Ishikawa (cell line): ENCODE results near the gene EDN2.

Experiments
- CEBPB ChIP-seq: IDR thresholded peaks from 2 replicates; pipeline ENCODE4 v1.6.1; 2012
- CREB1 ChIP-seq: IDR thresholded peaks from 2 replicates; pipeline ENCODE4 v1.6.1; 2012; ENCODE audit warnings: low read depth
- EGR1 ChIP-seq: IDR thresholded peaks from 2 replicates; pipeline ENCODE4 v1.6.1; 2012
- EP300 ChIP-seq: IDR thresholded peaks from 2 replicates; pipeline ENCODE4 v1.6.1; 2012; ENCODE audit warnings: borderline replicate concordance
- FOXM1 ChIP-seq: IDR thresholded peaks from 2 replicates; pipeline ENCODE4 v1.6.1; 2012; ENCODE audit warnings: low read depth, borderline replicate concordance
- MAX ChIP-seq: IDR thresholded peaks from 2 replicates; pipeline ENCODE4 v1.6.1; 2012
- NFIC ChIP-seq: IDR thresholded peaks from 2 replicates; pipeline ENCODE4 v1.6.1; 2012
- REST ChIP-seq: IDR thresholded peaks from 2 replicates; pipeline ENCODE4 v1.6.1; 2012; ENCODE audit warnings: low read depth, mild to moderate bottlenecking
- TAF1 ChIP-seq: IDR thresholded peaks from 2 replicates; pipeline ENCODE4 v1.6.1; 2012; ENCODE audit warnings: low read depth, mild to moderate bottlenecking
- TCF12 ChIP-seq: IDR thresholded peaks from 2 replicates; pipeline ENCODE4 v1.6.1; 2012; ENCODE audit warnings: low read depth
- TEAD4 ChIP-seq: IDR thresholded peaks from 2 replicates; pipeline ENCODE4 v1.6.1; 2012
- YY1 ChIP-seq: IDR thresholded peaks from 2 replicates; pipeline ENCODE4 v1.6.1; 2012; ENCODE audit warnings: low read depth
- TF ChIP-seq, protein P1 (sequence below): IDR thresholded peaks from 2 replicates; pipeline ENCODE4 v1.6.1; 2012

The EDN2 gene

DNA sequence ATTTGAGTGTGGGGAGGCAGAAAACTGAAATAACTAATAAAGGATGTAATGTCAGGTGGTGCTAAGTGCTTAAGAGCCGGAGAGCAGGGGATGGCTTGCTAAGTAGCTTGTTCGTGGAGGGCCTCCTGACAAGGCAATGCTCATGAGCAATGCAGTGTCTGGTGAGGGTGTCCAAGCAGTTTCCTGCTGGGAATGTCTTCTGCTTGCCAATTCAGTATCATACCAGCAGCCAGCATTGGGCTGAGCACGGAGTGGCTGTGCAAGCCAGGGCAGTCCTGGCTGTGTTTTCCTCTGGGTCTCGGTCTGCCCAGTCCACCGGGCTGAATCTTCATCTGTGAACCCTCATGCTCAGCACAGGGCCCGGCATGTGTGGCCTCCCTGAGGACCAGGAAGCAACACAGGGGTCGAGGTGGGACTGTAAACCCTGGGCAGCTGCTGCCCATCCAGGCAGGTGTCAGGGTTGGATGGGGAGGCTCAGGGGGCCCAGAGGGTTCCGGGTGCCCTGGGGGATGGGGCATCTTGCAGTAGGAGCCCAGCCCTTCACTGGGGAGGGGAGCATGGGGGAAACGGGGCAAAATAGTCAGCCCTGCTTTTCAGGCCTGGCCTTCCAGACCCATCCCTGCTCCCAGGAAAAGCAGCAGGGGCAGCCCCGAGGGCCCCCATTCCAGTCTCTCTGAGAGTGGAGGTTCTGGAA is 27.5 kb downstream of the EDN2 start:
- TF ChIP-seq TCF12: no peak
- no peak for TF ChIP-seq REST
- no peak for TF ChIP-seq NFIC
- TF ChIP-seq TAF1: no peak

DNA sequence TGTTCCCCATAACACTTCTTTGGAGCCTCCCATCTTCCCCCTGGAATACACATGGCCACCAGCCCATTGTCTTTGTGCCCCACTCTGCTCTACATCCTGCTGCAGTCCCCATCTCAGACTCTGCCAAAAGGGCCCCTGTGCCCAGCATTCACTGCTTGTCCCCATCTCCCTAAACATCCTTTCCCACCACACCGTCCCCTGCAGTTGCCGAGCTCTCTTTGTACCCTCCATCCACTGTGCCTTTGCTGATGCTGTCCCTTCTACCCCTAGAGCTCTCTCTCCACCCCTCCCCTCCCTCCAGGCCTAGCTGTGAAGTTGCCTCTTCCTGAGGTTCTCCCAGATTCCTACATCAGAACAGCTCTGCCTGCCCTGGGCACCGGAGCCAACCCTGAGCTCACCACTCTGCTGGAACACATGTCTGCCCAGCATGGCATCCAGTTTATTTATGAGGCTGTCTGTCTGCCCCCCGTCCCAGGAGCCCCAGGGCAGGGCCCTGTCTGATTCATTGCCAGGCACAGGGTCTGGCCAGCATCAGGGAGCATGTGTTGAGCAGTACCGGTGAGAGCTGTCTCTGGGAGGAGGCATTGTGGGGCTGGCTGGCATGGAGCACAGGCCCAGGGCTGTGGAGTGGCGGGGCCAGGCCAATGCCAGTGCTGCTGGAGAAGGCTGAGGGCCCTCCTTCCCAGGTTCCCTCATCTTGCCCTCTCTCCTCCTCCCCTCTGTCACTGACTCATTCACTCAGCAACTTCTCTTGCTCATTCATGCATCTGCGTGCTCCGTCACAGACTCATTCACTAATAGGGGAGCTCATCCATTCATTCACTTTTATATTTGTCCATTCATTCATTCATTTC is 28.8 kb downstream of the EDN2 start:
- no peak for TF ChIP-seq REST
- TF ChIP-seq EGR1: no peak
- TF ChIP-seq YY1: no peak
- TF ChIP-seq TEAD4: no peak
- TF ChIP-seq MAX: no peak
- TF ChIP-seq, protein P1, sequence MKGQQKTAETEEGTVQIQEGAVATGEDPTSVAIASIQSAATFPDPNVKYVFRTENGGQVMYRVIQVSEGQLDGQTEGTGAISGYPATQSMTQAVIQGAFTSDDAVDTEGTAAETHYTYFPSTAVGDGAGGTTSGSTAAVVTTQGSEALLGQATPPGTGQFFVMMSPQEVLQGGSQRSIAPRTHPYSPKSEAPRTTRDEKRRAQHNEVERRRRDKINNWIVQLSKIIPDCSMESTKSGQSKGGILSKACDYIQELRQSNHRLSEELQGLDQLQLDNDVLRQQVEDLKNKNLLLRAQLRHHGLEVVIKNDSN: no peak
- no peak for TF ChIP-seq NFIC
- no peak for TF ChIP-seq TAF1
- TF ChIP-seq FOXM1: no peak
- no peak for TF ChIP-seq TCF12

DNA sequence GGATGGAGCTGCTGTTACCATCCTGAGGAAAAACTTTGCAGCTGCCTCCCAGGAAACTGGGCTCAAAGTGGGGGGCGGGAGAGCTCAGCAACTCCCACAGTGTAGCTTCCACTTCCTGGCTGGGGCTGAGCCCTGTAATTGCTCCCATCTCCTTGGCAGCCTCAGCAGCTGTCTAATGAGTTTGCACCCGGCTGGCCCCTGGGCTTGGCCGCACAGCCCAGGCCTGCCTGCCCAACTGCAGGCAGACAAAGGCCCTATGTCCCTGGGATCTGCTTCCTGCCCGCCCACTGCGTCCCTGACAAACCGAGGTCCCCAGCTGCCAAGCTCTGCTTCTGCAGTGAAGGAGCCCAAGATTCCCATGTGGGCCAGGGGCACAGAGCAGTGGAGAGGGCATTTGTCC is 30.1 kb downstream of the EDN2 start:
- TF ChIP-seq REST (no peak), EP300 (no peak), YY1 (no peak), FOXM1 (no peak)

GRCh38 chr1:41452704-41453290 is 31.7 kb downstream of the EDN2 start:
- TF ChIP-seq EP300 (no peak), CEBPB (no peak), EGR1 (no peak), NFIC (no peak), CREB1 (no peak), TCF12 (no peak), TEAD4 (no peak), YY1 (no peak), REST (no peak), TAF1 (no peak)
- TF ChIP-seq, protein P1: no peak
